PC-9 (cell line): Measurements from ENCODE around the gene SPATA12.

ENCODE experiments used
- EZH2 ChIP-seq: fragments of 200-600 bp; sonication (generic); IDR thresholded peaks from 2 replicates; pipeline ENCODE4 v1.8.0; 2017; ENCODE audit warnings: antibody characterized with exemption, low read depth
- TF ChIP-seq, protein P1 (sequence below): fragments of 200-600 bp; sonication (generic); conservative IDR thresholded peaks from 2 replicates; pipeline ENCODE4 v1.6.1; 2017; ENCODE audit warnings: mixed run types, antibody characterized with exemption, mild to moderate bottlenecking, moderate library complexity

GRCh38 chr3:57116501-57116900 is 56.0 kb downstream of the SPATA12 start:
- TF ChIP-seq, protein P1, sequence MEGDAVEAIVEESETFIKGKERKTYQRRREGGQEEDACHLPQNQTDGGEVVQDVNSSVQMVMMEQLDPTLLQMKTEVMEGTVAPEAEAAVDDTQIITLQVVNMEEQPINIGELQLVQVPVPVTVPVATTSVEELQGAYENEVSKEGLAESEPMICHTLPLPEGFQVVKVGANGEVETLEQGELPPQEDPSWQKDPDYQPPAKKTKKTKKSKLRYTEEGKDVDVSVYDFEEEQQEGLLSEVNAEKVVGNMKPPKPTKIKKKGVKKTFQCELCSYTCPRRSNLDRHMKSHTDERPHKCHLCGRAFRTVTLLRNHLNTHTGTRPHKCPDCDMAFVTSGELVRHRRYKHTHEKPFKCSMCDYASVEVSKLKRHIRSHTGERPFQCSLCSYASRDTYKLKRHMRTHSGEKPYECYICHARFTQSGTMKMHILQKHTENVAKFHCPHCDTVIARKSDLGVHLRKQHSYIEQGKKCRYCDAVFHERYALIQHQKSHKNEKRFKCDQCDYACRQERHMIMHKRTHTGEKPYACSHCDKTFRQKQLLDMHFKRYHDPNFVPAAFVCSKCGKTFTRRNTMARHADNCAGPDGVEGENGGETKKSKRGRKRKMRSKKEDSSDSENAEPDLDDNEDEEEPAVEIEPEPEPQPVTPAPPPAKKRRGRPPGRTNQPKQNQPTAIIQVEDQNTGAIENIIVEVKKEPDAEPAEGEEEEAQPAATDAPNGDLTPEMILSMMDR, result no peak
- TF ChIP-seq EZH2, result no peak
